Astrocyte (in vitro differentiated cells and primary cell): ENCODE data around the gene CCL11. TPM values are rescaled to one million over a fixed set of nuclear protein-coding genes. Genes with fewer than 3 reads are reported as not detected.

ENCODE experiments used
- DNase-seq: peaks from one replicate; pipeline ENCODE4 v3.0.0-alpha.2; 2010; ENCODE audit warnings: low read depth
- FAIRE-seq: peaks from 2 replicates; lab custom pipeline; 2011; peaks lifted over from hg19 to GRCh38; lab: Jason Lieb, UNC
- H2AFZ ChIP-seq: 2 replicates; pipeline ENCODE4 v1.6.0; 2012; ENCODE audit warnings: low read depth, low read length, inconsistent platforms
- H3K27ac ChIP-seq: 2 replicates; pipeline ENCODE4 v1.5.1; 2011; ENCODE audit warnings: low read depth, low read length, inconsistent platforms
- H3K27me3 ChIP-seq: 2 replicates; pipeline ENCODE4 v1.6.0; 2011; ENCODE audit warnings: low read length, inconsistent platforms; ENCODE audit not compliant: insufficient read depth
- H3K36me3 ChIP-seq: 2 replicates; pipeline ENCODE4 v1.5.1; 2011; ENCODE audit warnings: low read length, inconsistent platforms; ENCODE audit not compliant: insufficient read depth
- H3K4me1 ChIP-seq: 2 replicates; pipeline ENCODE4 v1.5.1; 2011; ENCODE audit warnings: low read length, inconsistent platforms; ENCODE audit not compliant: insufficient read depth
- H3K4me2 ChIP-seq: 2 replicates; pipeline ENCODE4 v1.6.0; 2012; ENCODE audit warnings: low read length, inconsistent platforms
- H3K4me3 ChIP-seq: 2 replicates; pipeline ENCODE4 v1.5.1; 2011; ENCODE audit warnings: low read depth, mild to moderate bottlenecking, low read length, inconsistent platforms; ENCODE audit not compliant: insufficient read depth
- H3K79me2 ChIP-seq: 2 replicates; pipeline ENCODE4 v1.6.0; 2012; ENCODE audit warnings: mild to moderate bottlenecking, low read length, inconsistent platforms; ENCODE audit not compliant: insufficient read depth
- H3K9ac ChIP-seq: 2 replicates; pipeline ENCODE4 v1.6.0; 2012; ENCODE audit warnings: mild to moderate bottlenecking, low read length, inconsistent platforms
- H3K9me3 ChIP-seq: 2 replicates; pipeline ENCODE4 v1.5.1; 2012; ENCODE audit warnings: low read depth, mild to moderate bottlenecking, low read length, inconsistent platforms; ENCODE audit not compliant: insufficient read depth
- H4K20me1 ChIP-seq: 2 replicates; pipeline ENCODE4 v1.6.0; 2012; ENCODE audit warnings: low read length, inconsistent platforms; ENCODE audit not compliant: insufficient read depth
- H3K27ac Mint-ChIP-seq: one replicate; pipeline ENCODE4 v1.8.0; 2021; ENCODE audit warnings: mild to moderate bottlenecking, mixed read lengths; ENCODE audit not compliant: unreplicated experiment
- H3K27me3 Mint-ChIP-seq: one replicate; pipeline ENCODE4 v1.8.0; 2021; ENCODE audit warnings: low read depth, mixed read lengths; ENCODE audit not compliant: unreplicated experiment
- H3K36me3 Mint-ChIP-seq: one replicate; pipeline ENCODE4 v1.8.0; 2021; ENCODE audit warnings: low read depth, mixed read lengths; ENCODE audit not compliant: unreplicated experiment
- H3K4me1 Mint-ChIP-seq: one replicate; pipeline ENCODE4 v1.8.0; 2021; ENCODE audit warnings: low read depth, mixed read lengths; ENCODE audit not compliant: unreplicated experiment
- H3K4me3 Mint-ChIP-seq: one replicate; pipeline ENCODE4 v1.8.0; 2021; ENCODE audit warnings: mild to moderate bottlenecking, moderate library complexity, mixed read lengths; ENCODE audit not compliant: unreplicated experiment
- H3K9me3 Mint-ChIP-seq: one replicate; pipeline ENCODE4 v1.8.0; 2021; ENCODE audit warnings: mild to moderate bottlenecking, mixed read lengths; ENCODE audit not compliant: unreplicated experiment
- CTCF ChIP-seq: IDR thresholded peaks from 2 replicates; pipeline ENCODE4 v1.5.1; 2011; ENCODE audit warnings: low read depth, mild to moderate bottlenecking, inconsistent platforms, low read length, moderate library complexity; ENCODE audit not compliant: insufficient read depth
- EZH2 ChIP-seq: IDR thresholded peaks from 2 replicates; pipeline ENCODE4 v1.6.1; 2012; ENCODE audit warnings: mild to moderate bottlenecking, low read length, inconsistent platforms; ENCODE audit not compliant: insufficient read depth
- total RNA-seq: library from RNA; stranded (reverse); gene quantifications from 2 replicates; pipeline ENCODE4 v1.2.1, GENCODE V29; 2021

Gene CCL11
- total RNA-seq, 1 donor from 2014 or later = not detected

- Histone ChIP-seq H3K4me2 (no peak overlapping the region), H4K20me1 (no peaks in the 10 kb centered on the region), H2AFZ (no peak overlapping the region), H3K27me3 (no peaks in the 10 kb centered on the region), H3K4me3 (no peak overlapping the region), H3K4me1 (peaks cover 36% of the 10 kb centered on the region), H3K36me3 (no peaks in the 10 kb centered on the region), H3K9me3 (no peaks in the 10 kb centered on the region), H3K79me2 (no peaks in the 10 kb centered on the region), H3K27ac (no peak overlapping the region), H3K9ac (no peak overlapping the region)
- Mint-ChIP-seq H3K27ac (no peak overlapping the region), H3K4me1 (peaks cover 35% of the 10 kb centered on the region), H3K4me3 (no peak overlapping the region), H3K36me3 (no peaks in the 10 kb centered on the region), H3K9me3 (no peaks in the 10 kb centered on the region), H3K27me3 (no peaks in the 10 kb centered on the region)
- peak; percentile 32 for DNase-seq
- TF ChIP-seq EZH2 (no peak), CTCF (no peak)
- FAIRE-seq = no peak
Measured at GRCh38 chr17:34241062-34241461, 44.5 kb upstream of the CCL11 start.

GRCh38 chr17:34242587-34243363, 42.8 kb upstream of the CCL11 start:
- Histone ChIP-seq H3K36me3 (no peaks in the 10 kb centered on the region), H3K79me2 (no peaks in the 10 kb centered on the region), H3K27me3 (no peaks in the 10 kb centered on the region), H3K4me1 (peaks cover 33% of the 10 kb centered on the region), H2AFZ (no peak overlapping the region), H3K9me3 (no peaks in the 10 kb centered on the region), H3K4me3 (no peak overlapping the region), H3K4me2 (no peak overlapping the region), H4K20me1 (no peaks in the 10 kb centered on the region), H3K9ac (no peak overlapping the region), H3K27ac (no peak overlapping the region)
- H3K36me3 Mint-ChIP-seq = no peaks in the 10 kb centered on the region
- DNase-seq (no peak), FAIRE-seq (no peak)
- H3K27me3 Mint-ChIP-seq = peaks cover 2% of the 10 kb centered on the region
- H3K9me3 Mint-ChIP-seq = peaks cover 4% of the 10 kb centered on the region
- no peak overlapping the region for H3K27ac Mint-ChIP-seq
- no peak for TF ChIP-seq EZH2
- TF ChIP-seq CTCF = no peak
- H3K4me3 Mint-ChIP-seq = no peak overlapping the region
- H3K4me1 Mint-ChIP-seq = peaks cover 22% of the 10 kb centered on the region
